Erythroblast (primary cell): ENCODE data around the gene HELT.
"Not testable (repeated sequence)": the region's sequence is repeated elsewhere in the genome, so short reads cannot be mapped to it uniquely, and the experiment has no call there.

Source experiments
- DNase-seq, 2 experiments: peaks; one replicate each; lab custom pipeline; 2025; lab: John Stamatoyannopoulos, UW
- GATA1 ChIP-seq: IDR thresholded peaks from 2 replicates; pipeline ENCODE4 v1.6.1; 2011; ENCODE audit warnings: low read depth, mild to moderate bottlenecking, control low read depth, low read length, moderate library complexity
- POLR2A ChIP-seq: IDR thresholded peaks from 2 replicates; pipeline ENCODE4 v1.6.1; 2011; ENCODE audit warnings: mild to moderate bottlenecking, low read length

Gene HELT

GRCh38 chr4:185017964-185018772 lies at the start of gene HELT:
TSS of gene HELT (plus strand) at chr4:185018490. CDS start at chr4:185018929, 439 bp downstream.
- TF ChIP-seq POLR2A (no peak), GATA1 (no peak)
- no peak for DNase-seq

DNA sequence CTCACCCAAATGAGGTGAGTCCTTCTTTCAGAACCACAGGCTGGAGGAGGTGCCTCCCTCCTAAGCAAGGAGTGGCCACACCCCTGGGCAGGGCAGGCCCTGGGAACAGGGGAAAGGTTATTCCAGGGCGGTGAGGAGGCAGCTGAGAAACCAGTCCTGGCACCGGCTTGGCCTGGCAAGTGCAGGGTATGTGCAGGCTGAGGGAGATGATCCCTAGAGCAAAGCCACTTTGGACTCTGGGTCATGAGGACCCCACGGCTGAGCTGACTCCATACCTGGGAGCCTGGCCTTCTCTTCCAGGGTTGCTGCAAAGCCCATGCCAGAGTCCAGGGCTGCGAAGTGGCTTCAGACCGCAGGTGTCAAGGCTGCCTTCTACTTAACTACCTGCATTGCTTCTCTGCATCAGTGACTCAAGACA lies 49.5 kb upstream of the HELT start:
- TF ChIP-seq POLR2A, result no peak
- no peak for TF ChIP-seq GATA1
- DNase-seq, result no peak

- TF ChIP-seq GATA1 (no peak), POLR2A (no peak)
- no peak for DNase-seq
Observed at GRCh38 chr4:184969610-184970009, 48.7 kb upstream of the HELT start.

DNA sequence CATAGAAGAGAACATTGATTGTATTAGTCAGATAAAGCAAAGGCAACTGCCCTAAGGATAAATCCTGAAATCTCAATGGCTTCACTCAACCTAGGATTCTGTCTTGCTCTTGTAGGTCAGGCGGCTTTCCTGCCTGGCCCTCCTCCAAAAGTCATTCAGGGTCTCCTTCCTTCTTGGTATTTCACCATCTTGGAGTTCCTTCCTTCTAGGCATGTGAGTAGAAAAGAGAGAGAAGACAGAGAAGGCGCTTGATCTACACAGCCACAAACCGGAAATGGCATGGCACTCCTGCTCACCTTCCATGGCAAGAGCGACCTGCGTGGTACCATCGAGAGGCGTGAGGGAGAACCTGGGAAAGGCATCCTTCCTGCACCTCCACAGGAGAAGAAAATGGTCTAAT lies 45.3 kb upstream of the HELT start:
- TF ChIP-seq GATA1 (no peak), POLR2A (no peak)
- no peak for DNase-seq

DNA sequence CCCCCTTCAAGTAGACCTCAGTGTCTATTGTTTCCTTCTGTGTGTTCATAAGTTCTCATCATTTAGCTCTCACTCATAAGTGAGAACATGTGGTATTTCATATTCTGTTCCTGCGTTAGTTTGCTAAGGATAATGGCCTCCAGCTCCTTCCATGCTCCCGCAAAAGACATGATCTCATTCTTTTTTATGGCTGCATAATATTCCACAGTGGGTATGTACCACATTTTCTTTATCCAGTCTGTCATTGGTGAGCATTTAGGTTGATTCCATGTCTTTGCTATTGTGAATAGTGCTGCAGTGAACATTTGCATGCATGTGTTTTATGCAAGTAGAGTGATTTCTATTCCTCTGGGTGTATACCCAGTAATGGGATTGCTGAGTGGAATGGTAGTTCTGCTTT lies 41.9 kb upstream of the HELT start:
- not testable (repeated sequence) for DNase-seq

DNA sequence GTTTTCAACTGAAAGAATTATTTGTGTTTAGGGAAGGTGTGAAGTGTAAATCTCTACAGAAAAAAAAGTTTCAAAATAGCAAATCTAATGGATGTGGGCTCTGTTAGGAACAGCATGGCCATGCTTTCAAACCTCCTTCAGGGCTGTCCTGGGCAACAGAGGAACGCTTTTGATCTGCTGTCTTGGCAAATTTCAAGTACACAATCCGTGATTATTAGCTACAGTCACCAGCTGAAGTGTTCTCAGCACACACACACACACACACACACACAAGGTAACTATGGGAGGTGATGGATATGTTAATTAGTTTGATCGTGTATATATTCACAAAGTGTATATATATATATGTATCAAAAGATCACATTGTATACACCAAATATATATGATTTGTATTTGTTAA lies 40.5 kb upstream of the HELT start:
- no peak for DNase-seq
- no peak for TF ChIP-seq POLR2A
- TF ChIP-seq GATA1, result no peak

DNA sequence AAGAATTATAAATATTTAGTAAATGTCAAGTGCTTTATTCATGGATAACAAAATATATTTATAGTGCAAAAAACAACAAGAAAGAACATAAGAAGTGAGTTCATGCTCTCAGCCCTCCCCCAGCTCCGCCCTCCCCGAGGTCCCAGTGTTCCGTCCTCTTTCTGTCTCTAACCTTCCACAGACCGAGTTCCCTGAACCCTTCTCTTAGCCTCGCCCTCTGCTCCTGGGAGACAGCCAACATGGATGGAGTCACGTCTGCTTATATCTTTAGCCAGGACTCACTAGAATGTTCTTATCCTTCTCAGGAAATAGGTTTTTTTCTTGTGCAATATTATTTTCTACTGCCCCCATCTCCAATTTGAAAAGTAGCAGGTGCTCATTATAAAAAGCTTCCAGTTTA lies 40.1 kb upstream of the HELT start:
- DNase-seq, result no peak

DNA sequence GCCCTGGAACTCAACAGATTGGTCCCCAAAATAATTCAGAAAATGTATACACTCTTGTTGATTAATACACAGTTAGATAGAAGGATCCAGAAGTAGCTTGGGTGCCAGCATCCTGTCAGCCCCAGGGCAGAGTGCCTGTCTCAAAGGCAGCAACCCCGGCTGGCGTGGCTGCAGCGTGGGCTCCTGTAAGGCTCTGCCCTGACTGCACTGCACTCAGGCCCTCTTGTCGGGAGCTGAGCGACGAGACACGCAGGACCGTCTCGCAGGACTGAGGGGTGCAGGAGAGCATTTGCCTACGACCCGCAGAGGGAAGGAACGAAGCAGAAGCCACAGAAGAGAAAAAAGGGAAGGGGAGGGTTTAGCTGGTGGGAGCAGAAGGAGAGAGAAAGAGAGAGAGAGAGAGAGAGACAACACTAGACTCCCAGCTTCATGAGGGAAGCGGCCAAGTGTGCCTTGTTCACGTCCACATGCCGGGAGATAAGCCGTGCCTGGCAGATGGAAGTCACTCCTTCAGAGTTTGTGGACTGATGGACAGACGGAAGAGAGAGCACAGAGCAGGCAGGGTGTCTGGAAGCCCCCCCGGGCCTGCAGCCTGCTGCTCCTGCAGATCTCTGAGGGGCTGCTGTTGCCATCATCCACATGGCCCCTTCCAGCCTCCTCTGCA lies 38.7 kb upstream of the HELT start:
- TF ChIP-seq GATA1, result no peak
- TF ChIP-seq POLR2A, result no peak
- no peak for DNase-seq

More for the DNA sequence above, 40.1 kb upstream of the HELT start:
- TF ChIP-seq GATA1 (no peak), POLR2A (no peak)

GRCh38 chr4:184980261-184980660 lies 38.0 kb upstream of the HELT start:
- no peak for DNase-seq

DNA sequence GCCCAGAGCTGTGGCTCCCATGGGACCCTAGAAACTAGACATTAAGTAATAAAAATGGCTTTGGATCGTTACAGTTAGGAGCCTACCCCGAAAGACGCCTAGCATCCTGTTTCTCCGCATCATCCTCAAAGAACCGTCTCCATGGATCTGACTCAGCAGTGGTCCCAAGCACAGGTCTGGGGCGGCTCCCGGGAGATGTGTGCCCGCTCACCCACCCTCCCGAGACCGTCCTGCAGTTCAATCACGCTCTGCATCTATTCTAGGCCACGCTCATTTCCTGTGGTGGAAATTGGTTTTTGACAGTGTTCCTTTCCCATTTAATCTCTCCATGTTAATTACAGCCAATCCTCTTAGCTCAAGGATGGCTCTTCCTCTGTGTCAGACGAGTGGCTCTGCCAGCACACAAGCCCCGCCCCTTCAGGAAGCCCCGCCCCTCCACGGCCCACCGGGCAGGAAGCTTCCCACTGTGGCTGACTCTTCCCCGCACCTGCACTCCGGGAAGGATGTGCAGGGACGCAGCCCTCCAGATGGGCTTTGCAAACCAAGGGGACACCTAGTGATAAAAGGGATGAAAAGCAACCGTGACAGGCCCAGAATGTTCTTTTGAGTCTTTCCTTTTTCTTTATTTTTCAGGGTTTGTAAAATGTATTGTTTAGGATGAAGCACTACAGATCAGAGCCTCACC lies 34.5 kb upstream of the HELT start:
- TF ChIP-seq POLR2A (no peak), GATA1 (no peak)
- peak in 1 of 2 experiments; percentile 18 for DNase-seq

More at GRCh38 chr4:184980261-184980660, 38.0 kb upstream of the HELT start:
- TF ChIP-seq POLR2A (no peak), GATA1 (no peak)

GRCh38 chr4:184987493-184988031 lies 30.7 kb upstream of the HELT start:
- TF ChIP-seq POLR2A (no peak), GATA1 (no peak)
- DNase-seq, result no peak

DNA sequence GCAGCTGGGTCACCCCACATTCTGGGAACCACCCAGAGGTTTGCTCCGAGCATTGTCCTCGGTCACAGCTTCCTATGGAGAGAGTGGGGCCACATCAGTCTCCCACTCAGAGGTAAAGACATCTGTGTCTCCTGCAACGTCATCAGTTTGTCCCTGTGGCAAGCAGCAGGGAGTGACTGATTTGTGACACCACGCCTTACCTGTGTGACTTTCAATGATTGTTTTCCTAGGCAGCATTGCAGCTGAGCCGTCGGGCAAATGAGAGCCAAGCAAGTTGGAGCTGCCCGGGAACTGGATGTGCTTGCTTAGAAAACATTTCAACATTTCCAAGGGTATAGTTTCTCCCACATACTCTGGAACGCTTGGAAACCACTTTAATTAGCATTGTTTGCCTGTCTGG lies 29.7 kb upstream of the HELT start:
- DNase-seq, result no peak
- TF ChIP-seq GATA1 (no peak), POLR2A (no peak)

- DNase-seq, result not testable (repeated sequence)
Observed at GRCh38 chr4:184989283-184989682, 29.0 kb upstream of the HELT start.

DNA sequence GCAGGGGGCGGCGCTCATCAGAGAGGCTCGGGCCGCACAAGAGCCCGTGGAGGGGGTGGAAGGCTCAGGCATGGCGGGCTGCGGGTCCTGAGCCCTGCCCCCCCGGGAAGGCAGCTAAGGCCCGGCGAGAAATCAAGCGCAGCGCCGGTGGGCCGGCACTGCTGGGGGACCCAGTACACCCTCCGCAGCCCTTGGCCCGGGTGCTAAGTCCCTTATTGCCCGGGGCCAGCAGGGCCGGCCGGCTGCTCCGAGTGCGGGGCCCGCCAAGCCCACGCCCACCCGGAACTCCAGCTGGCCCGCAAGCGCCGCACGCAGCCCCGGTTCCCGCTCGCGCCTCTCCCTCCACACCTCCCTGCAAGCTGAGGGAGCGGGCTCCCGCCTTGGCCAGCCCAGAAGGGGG lies 28.2 kb upstream of the HELT start:
- not testable (repeated sequence) for DNase-seq
